ENCODE data around the gene ZMYM4.
"Not testable (repeated sequence)": the region's sequence is repeated elsewhere in the genome, so short reads cannot be mapped to it uniquely, and the experiment has no call there.

The ZMYM4 gene

GRCh38 chr1:35377555-35377954, 109.0 kb downstream of the ZMYM4 start:
- Histone ChIP-seq H3K36me3 (ENCODE audit: control insufficient read depth, insufficient read depth, low read length) (peaks cover 16% of the 10 kb centered on the region), H3K27me3 (ENCODE audit: control insufficient read depth, insufficient read depth, low read length) (no peaks in the 10 kb centered on the region), H3K4me1 (ENCODE audit: control insufficient read depth, insufficient read depth, low read length) (no peaks in the 10 kb centered on the region), H3K4me3 (ENCODE audit: low read depth, low read length) (no peak overlapping the region), H3K27ac (ENCODE audit: low read depth, low read length) (no peak overlapping the region), H3K9ac (ENCODE audit: low read length) (no peak overlapping the region), H3K9me3 (ENCODE audit: control insufficient read depth, insufficient read depth, low read depth, low read length) (no peaks in the 10 kb centered on the region)

- no peak overlapping the region for H3K27ac ChIP-seq (ENCODE audit: low read depth, low read length)
- H3K36me3 ChIP-seq (ENCODE audit: control insufficient read depth, insufficient read depth, low read length) = peaks cover 19% of the 10 kb centered on the region
- no peak overlapping the region for H3K4me3 ChIP-seq (ENCODE audit: low read depth, low read length)
- no peaks in the 10 kb centered on the region for H3K4me1 ChIP-seq (ENCODE audit: control insufficient read depth, insufficient read depth, low read length)
- H3K27me3 ChIP-seq (ENCODE audit: control insufficient read depth, insufficient read depth, low read length) = no peaks in the 10 kb centered on the region
- no peak overlapping the region for H3K9ac ChIP-seq (ENCODE audit: low read length)
- no peaks in the 10 kb centered on the region for H3K9me3 ChIP-seq (ENCODE audit: control insufficient read depth, insufficient read depth, low read depth, low read length)
These were observed 111.0 kb downstream of the ZMYM4 start for GRCh38 chr1:35379317-35380000.

GRCh38 chr1:35380111-35380510, 111.6 kb downstream of the ZMYM4 start:
- not testable (repeated sequence) for H3K4me1 ChIP-seq (ENCODE audit: control insufficient read depth, insufficient read depth, low read length); H3K27me3 ChIP-seq (ENCODE audit: control insufficient read depth, insufficient read depth, low read length); H3K4me3 ChIP-seq (ENCODE audit: low read depth, low read length); H3K27ac ChIP-seq (ENCODE audit: low read depth, low read length); H3K9me3 ChIP-seq (ENCODE audit: control insufficient read depth, insufficient read depth, low read depth, low read length); H3K9ac ChIP-seq (ENCODE audit: low read length)
- peaks cover 23% of the 10 kb centered on the region for H3K36me3 ChIP-seq (ENCODE audit: control insufficient read depth, insufficient read depth, low read length)

GRCh38 chr1:35382107-35382506, 113.6 kb downstream of the ZMYM4 start:
- peaks cover 35% of the 10 kb centered on the region for H3K36me3 ChIP-seq (ENCODE audit: control insufficient read depth, insufficient read depth, low read length)

GRCh38 chr1:35386290-35386689, 117.8 kb downstream of the ZMYM4 start:
- peaks cover 53% of the 10 kb centered on the region for H3K36me3 ChIP-seq (ENCODE audit: control insufficient read depth, insufficient read depth, low read length)
- peaks cover 14% of the 10 kb centered on the region for H3K4me1 ChIP-seq (ENCODE audit: control insufficient read depth, insufficient read depth, low read length)
- no peaks in the 10 kb centered on the region for H3K27me3 ChIP-seq (ENCODE audit: control insufficient read depth, insufficient read depth, low read length)
- no peak overlapping the region for H3K4me3 ChIP-seq (ENCODE audit: low read depth, low read length)
- H3K27ac ChIP-seq (ENCODE audit: low read depth, low read length) = peak overlapping the region; percentile 26; the same call in 1 of the 2 replicates
- peaks cover 6% of the 10 kb centered on the region; the same call in 1 of the 2 replicates for H3K9me3 ChIP-seq (ENCODE audit: control insufficient read depth, insufficient read depth, low read depth, low read length)
- H3K9ac ChIP-seq (ENCODE audit: low read length) = no peak overlapping the region

More at GRCh38 chr1:35382107-35382506, 113.6 kb downstream of the ZMYM4 start:
- Histone ChIP-seq H3K27ac (ENCODE audit: low read depth, low read length) (no peak overlapping the region), H3K4me1 (ENCODE audit: control insufficient read depth, insufficient read depth, low read length) (no peaks in the 10 kb centered on the region), H3K4me3 (ENCODE audit: low read depth, low read length) (no peak overlapping the region), H3K27me3 (ENCODE audit: control insufficient read depth, insufficient read depth, low read length) (no peaks in the 10 kb centered on the region), H3K9ac (ENCODE audit: low read length) (no peak overlapping the region), H3K9me3 (ENCODE audit: control insufficient read depth, insufficient read depth, low read depth, low read length) (peaks cover 4% of the 10 kb centered on the region; the same call in 1 of the 2 replicates)

GRCh38 chr1:35386959-35387358, 118.5 kb downstream of the ZMYM4 start:
- peaks cover 49% of the 10 kb centered on the region for H3K36me3 ChIP-seq (ENCODE audit: control insufficient read depth, insufficient read depth, low read length)
- peak overlapping the region; percentile 8; the same call in 1 of the 2 replicates for H3K27ac ChIP-seq (ENCODE audit: low read depth, low read length)
- H3K27me3 ChIP-seq (ENCODE audit: control insufficient read depth, insufficient read depth, low read length) = no peaks in the 10 kb centered on the region
- H3K9me3 ChIP-seq (ENCODE audit: control insufficient read depth, insufficient read depth, low read depth, low read length) = peaks cover 6% of the 10 kb centered on the region; the same call in 1 of the 2 replicates
- peaks cover 19% of the 10 kb centered on the region for H3K4me1 ChIP-seq (ENCODE audit: control insufficient read depth, insufficient read depth, low read length)
- no peak overlapping the region for H3K9ac ChIP-seq (ENCODE audit: low read length)
- H3K4me3 ChIP-seq (ENCODE audit: low read depth, low read length) = no peak overlapping the region

GRCh38 chr1:35390600-35391494, 122.3 kb downstream of the ZMYM4 start:
- peak overlapping the region; percentile 73 for H3K9ac ChIP-seq (ENCODE audit: low read length)

GRCh38 chr1:35394386-35394785, 125.9 kb downstream of the ZMYM4 start:
- Histone ChIP-seq H3K4me1 (ENCODE audit: control insufficient read depth, insufficient read depth, low read length) (peaks cover 42% of the 10 kb centered on the region), H3K27ac (ENCODE audit: low read depth, low read length) (peak overlapping the region; percentile 76; the same call in 1 of the 2 replicates), H3K4me3 (ENCODE audit: low read depth, low read length) (no peak overlapping the region), H3K9ac (ENCODE audit: low read length) (no peak overlapping the region), H3K27me3 (ENCODE audit: control insufficient read depth, insufficient read depth, low read length) (no peaks in the 10 kb centered on the region), H3K36me3 (ENCODE audit: control insufficient read depth, insufficient read depth, low read length) (peaks cover 69% of the 10 kb centered on the region), H3K9me3 (ENCODE audit: control insufficient read depth, insufficient read depth, low read depth, low read length) (no peaks in the 10 kb centered on the region)

More at GRCh38 chr1:35390600-35391494, 122.3 kb downstream of the ZMYM4 start:
- peak overlapping the region; percentile 83 for H3K27ac ChIP-seq (ENCODE audit: low read depth, low read length)
- peaks cover 42% of the 10 kb centered on the region for H3K4me1 ChIP-seq (ENCODE audit: control insufficient read depth, insufficient read depth, low read length)
- H3K27me3 ChIP-seq (ENCODE audit: control insufficient read depth, insufficient read depth, low read length) = no peaks in the 10 kb centered on the region
- no peak overlapping the region for H3K4me3 ChIP-seq (ENCODE audit: low read depth, low read length)
- H3K36me3 ChIP-seq (ENCODE audit: control insufficient read depth, insufficient read depth, low read length) = peaks cover 66% of the 10 kb centered on the region
- peaks cover 6% of the 10 kb centered on the region; the same call in 1 of the 2 replicates for H3K9me3 ChIP-seq (ENCODE audit: control insufficient read depth, insufficient read depth, low read depth, low read length)

- Histone ChIP-seq H3K36me3 (ENCODE audit: control insufficient read depth, insufficient read depth, low read length) (peaks cover 86% of the 10 kb centered on the region), H3K9ac (ENCODE audit: low read length) (no peak overlapping the region), H3K27me3 (ENCODE audit: control insufficient read depth, insufficient read depth, low read length) (no peaks in the 10 kb centered on the region), H3K9me3 (ENCODE audit: control insufficient read depth, insufficient read depth, low read depth, low read length) (0 out of 2 replicates have a peak, but pooled peaks cover 3% of the 10 kb centered on the region), H3K4me3 (ENCODE audit: low read depth, low read length) (no peak overlapping the region), H3K4me1 (ENCODE audit: control insufficient read depth, insufficient read depth, low read length) (peaks cover 9% of the 10 kb centered on the region), H3K27ac (ENCODE audit: low read depth, low read length) (no peak overlapping the region)
These were observed 130.2 kb downstream of the ZMYM4 start for GRCh38 chr1:35398739-35399138.

GRCh38 chr1:35401049-35401448, 132.5 kb downstream of the ZMYM4 start:
- H3K4me1 ChIP-seq (ENCODE audit: control insufficient read depth, insufficient read depth, low read length) = peaks cover 3% of the 10 kb centered on the region

GRCh38 chr1:35406103-35406502, 137.6 kb downstream of the ZMYM4 start:
- no peak overlapping the region for H3K9ac ChIP-seq (ENCODE audit: low read length)
- H3K27ac ChIP-seq (ENCODE audit: low read depth, low read length) = 0 out of 2 replicates have a peak overlapping the region, but pooled peaks have one; percentile 9
- no peaks in the 10 kb centered on the region; the same call in 1 of the 2 replicates for H3K9me3 ChIP-seq (ENCODE audit: control insufficient read depth, insufficient read depth, low read depth, low read length)
- H3K4me3 ChIP-seq (ENCODE audit: low read depth, low read length) = no peak overlapping the region
- peaks cover 65% of the 10 kb centered on the region for H3K36me3 ChIP-seq (ENCODE audit: control insufficient read depth, insufficient read depth, low read length)
- H3K27me3 ChIP-seq (ENCODE audit: control insufficient read depth, insufficient read depth, low read length) = no peaks in the 10 kb centered on the region
- peaks cover 3% of the 10 kb centered on the region for H3K4me1 ChIP-seq (ENCODE audit: control insufficient read depth, insufficient read depth, low read length)

More at GRCh38 chr1:35401049-35401448, 132.5 kb downstream of the ZMYM4 start:
- Histone ChIP-seq H3K27ac (ENCODE audit: low read depth, low read length) (no peak overlapping the region), H3K9ac (ENCODE audit: low read length) (no peak overlapping the region), H3K27me3 (ENCODE audit: control insufficient read depth, insufficient read depth, low read length) (no peaks in the 10 kb centered on the region), H3K9me3 (ENCODE audit: control insufficient read depth, insufficient read depth, low read depth, low read length) (0 out of 2 replicates have a peak, but pooled peaks cover 3% of the 10 kb centered on the region), H3K36me3 (ENCODE audit: control insufficient read depth, insufficient read depth, low read length) (peaks cover 74% of the 10 kb centered on the region), H3K4me3 (ENCODE audit: low read depth, low read length) (no peak overlapping the region)
